ENCODE measurements around the gene CTCF.

GRCh38 chr16:67658849-67659674 is 96.7 kb downstream of the CTCF start:
- TF ChIP-seq CTCF (IDR thresholded peaks at IDR 0.05) (no peak), REST (IDR thresholded peaks at IDR 0.05; ENCODE audit: insufficient read depth in 1 of 2, low read depth in 2 of 2, low read length in 1 of 2) (no peak), POLR2AphosphoS5 (IDR thresholded peaks at IDR 0.05; ENCODE audit: low read depth, low read length) (no peak)

Data from Panc1 (cell line).